Measurements from ENCODE around the gene IL15RA.
A peak's percentile ranks its signal among the peaks of the same experiment; 100 is the strongest.

Gene IL15RA

GRCh38 chr10:5977471-5978229, at the start of gene IL15RA:
TSS of gene IL15RA (minus strand) at chr10:5977543. CDS start at chr10:5977492, 51 bp downstream.
- Histone ChIP-seq H3K27ac (peak within 1 kb of the TSS; percentile 61), H3K79me2 (no peaks in the 10 kb centered on the region), H3K9ac (no peak within 1 kb of the TSS), H2AFZ (peak within 1 kb of the TSS; percentile 69), H3K27me3 (ENCODE audit: control insufficient read depth, insufficient read depth, low read length) (no peaks in the 10 kb centered on the region), H3K4me1 (no peaks in the 10 kb centered on the region), H3K36me3 (ENCODE audit: control insufficient read depth, insufficient read depth, low read length) (no peaks in the 10 kb centered on the region), H3K4me2 (ENCODE audit: low read length) (peak within 1 kb of the TSS; percentile 91), H3K9me3 (ENCODE audit: control insufficient read depth, low read length) (no peaks in the 10 kb centered on the region), H3K4me3 (ENCODE audit: low read depth, low read length) (peak within 1 kb of the TSS; percentile 77)
- no peak for TF ChIP-seq CTCF (IDR thresholded peaks at IDR 0.05)

- Histone ChIP-seq H3K9me3 (ENCODE audit: control insufficient read depth, low read length) (no peaks in the 10 kb centered on the region), H3K36me3 (ENCODE audit: control insufficient read depth, insufficient read depth, low read length) (no peaks in the 10 kb centered on the region), H3K4me3 (ENCODE audit: low read depth, low read length) (no peak overlapping the region), H3K4me1 (peaks cover 7% of the 10 kb centered on the region), H3K79me2 (no peaks in the 10 kb centered on the region), H3K4me2 (ENCODE audit: low read length) (no peak overlapping the region), H3K9ac (no peak overlapping the region), H3K27ac (no peak overlapping the region), H2AFZ (no peak overlapping the region), H3K27me3 (ENCODE audit: control insufficient read depth, insufficient read depth, low read length) (no peaks in the 10 kb centered on the region)
- TF ChIP-seq CTCF (IDR thresholded peaks at IDR 0.05): no peak
These were observed 48.4 kb upstream of the IL15RA start for GRCh38 chr10:6025683-6026255.

- Histone ChIP-seq H3K9me3 (ENCODE audit: control insufficient read depth, low read length) (no peaks in the 10 kb centered on the region), H3K79me2 (no peaks in the 10 kb centered on the region), H3K4me2 (ENCODE audit: low read length) (no peak overlapping the region), H2AFZ (no peak overlapping the region), H3K4me3 (ENCODE audit: low read depth, low read length) (no peak overlapping the region), H3K9ac (no peak overlapping the region), H3K4me1 (peaks cover 7% of the 10 kb centered on the region), H3K27ac (no peak overlapping the region), H3K36me3 (ENCODE audit: control insufficient read depth, insufficient read depth, low read length) (no peaks in the 10 kb centered on the region), H3K27me3 (ENCODE audit: control insufficient read depth, insufficient read depth, low read length) (no peaks in the 10 kb centered on the region)
- TF ChIP-seq CTCF (IDR thresholded peaks at IDR 0.05): no peak
These were observed 47.0 kb upstream of the IL15RA start for GRCh38 chr10:6024334-6024682.

- H3K9ac ChIP-seq: no peak overlapping the region
- H3K4me1 ChIP-seq: peaks cover 7% of the 10 kb centered on the region
- no peak overlapping the region for H3K4me3 ChIP-seq (ENCODE audit: low read depth, low read length)
- H3K4me2 ChIP-seq (ENCODE audit: low read length): no peak overlapping the region
- no peak overlapping the region for H2AFZ ChIP-seq
- no peaks in the 10 kb centered on the region for H3K27me3 ChIP-seq (ENCODE audit: control insufficient read depth, insufficient read depth, low read length)
- H3K9me3 ChIP-seq (ENCODE audit: control insufficient read depth, low read length): no peaks in the 10 kb centered on the region
- TF ChIP-seq CTCF (IDR thresholded peaks at IDR 0.05): no peak
- no peak overlapping the region for H3K27ac ChIP-seq
- H3K79me2 ChIP-seq: no peaks in the 10 kb centered on the region
- H3K36me3 ChIP-seq (ENCODE audit: control insufficient read depth, insufficient read depth, low read length): no peaks in the 10 kb centered on the region
These were observed 46.5 kb upstream of the IL15RA start for GRCh38 chr10:6023661-6024333.
